Peyer's patch (tissue), 4 donors: ENCODE measurements around the gene IGFBP3.

Experiments used
- POLR2A ChIP-seq, 2 donors: fragments of 450-650 bp; IDR thresholded peaks; one replicate each; pipeline ENCODE4 v1.5.1; 2017; ENCODE audit warnings: antibody characterized with exemption in 2 of 2, mild to moderate bottlenecking in 2 of 2, moderate library complexity in 2 of 2
- TF ChIP-seq, protein P1 (sequence below), 6 experiments: fragments of 450-650 bp in 4 of 6; fragments of 200-600 bp in 2 of 6; sonication (generic) in 1 of 6; IDR thresholded peaks; one replicate each; pipeline ENCODE4 v1.5.1; 2017 to 2019; ENCODE audit warnings: antibody characterized with exemption in 6 of 6, mild to moderate bottlenecking in 3 of 6, moderate library complexity in 1 of 6

DNA sequence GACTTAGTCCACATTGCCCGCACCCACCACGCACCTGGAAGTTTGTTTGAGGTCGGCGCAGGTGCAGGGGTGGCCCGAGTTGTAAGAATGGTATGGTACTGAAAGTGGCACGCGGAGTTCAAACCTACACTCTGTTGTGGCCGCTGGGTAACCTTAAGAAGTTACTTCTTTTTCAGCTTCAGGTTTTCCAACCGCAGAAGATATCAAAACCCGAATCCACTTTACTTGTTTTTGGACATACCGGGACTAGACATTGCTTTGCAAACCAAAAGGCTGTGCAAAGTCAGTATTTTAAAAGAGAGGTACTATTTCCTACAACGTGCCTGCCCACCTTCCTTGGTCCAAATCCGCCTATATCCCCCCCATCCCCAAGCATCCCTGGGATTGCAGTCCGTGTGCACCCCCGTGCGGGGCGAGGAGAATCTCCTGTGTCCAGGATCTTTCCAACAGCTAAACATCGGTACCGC lies 1.0 kb downstream of the IGFBP3 start:
- TF ChIP-seq, protein P1, sequence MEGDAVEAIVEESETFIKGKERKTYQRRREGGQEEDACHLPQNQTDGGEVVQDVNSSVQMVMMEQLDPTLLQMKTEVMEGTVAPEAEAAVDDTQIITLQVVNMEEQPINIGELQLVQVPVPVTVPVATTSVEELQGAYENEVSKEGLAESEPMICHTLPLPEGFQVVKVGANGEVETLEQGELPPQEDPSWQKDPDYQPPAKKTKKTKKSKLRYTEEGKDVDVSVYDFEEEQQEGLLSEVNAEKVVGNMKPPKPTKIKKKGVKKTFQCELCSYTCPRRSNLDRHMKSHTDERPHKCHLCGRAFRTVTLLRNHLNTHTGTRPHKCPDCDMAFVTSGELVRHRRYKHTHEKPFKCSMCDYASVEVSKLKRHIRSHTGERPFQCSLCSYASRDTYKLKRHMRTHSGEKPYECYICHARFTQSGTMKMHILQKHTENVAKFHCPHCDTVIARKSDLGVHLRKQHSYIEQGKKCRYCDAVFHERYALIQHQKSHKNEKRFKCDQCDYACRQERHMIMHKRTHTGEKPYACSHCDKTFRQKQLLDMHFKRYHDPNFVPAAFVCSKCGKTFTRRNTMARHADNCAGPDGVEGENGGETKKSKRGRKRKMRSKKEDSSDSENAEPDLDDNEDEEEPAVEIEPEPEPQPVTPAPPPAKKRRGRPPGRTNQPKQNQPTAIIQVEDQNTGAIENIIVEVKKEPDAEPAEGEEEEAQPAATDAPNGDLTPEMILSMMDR (IDR thresholded peaks at IDR 0.05), result no peak
- TF ChIP-seq POLR2A (IDR thresholded peaks at IDR 0.05), result no peak
